ENCODE results near the gene ADAMTS1.

Gene ADAMTS1

GRCh38 chr21:26811482-26811881 is 33.7 kb downstream of the ADAMTS1 start:
- no peak for DNase-seq

- no peak for DNase-seq
Measured at GRCh38 chr21:26810676-26811415, 34.4 kb downstream of the ADAMTS1 start.

- DNase-seq: no peak
Measured at GRCh38 chr21:26810266-26810665, 34.9 kb downstream of the ADAMTS1 start.

GRCh38 chr21:26809745-26810144 is 35.5 kb downstream of the ADAMTS1 start:
- DNase-seq: no peak

GRCh38 chr21:26806801-26807295 is 38.4 kb downstream of the ADAMTS1 start:
- no peak for DNase-seq

- DNase-seq: no peak
Measured at GRCh38 chr21:26804895-26805609, 40.2 kb downstream of the ADAMTS1 start.

GRCh38 chr21:26801498-26801897 is 43.7 kb downstream of the ADAMTS1 start:
- peak; percentile 23 for DNase-seq

DNA sequence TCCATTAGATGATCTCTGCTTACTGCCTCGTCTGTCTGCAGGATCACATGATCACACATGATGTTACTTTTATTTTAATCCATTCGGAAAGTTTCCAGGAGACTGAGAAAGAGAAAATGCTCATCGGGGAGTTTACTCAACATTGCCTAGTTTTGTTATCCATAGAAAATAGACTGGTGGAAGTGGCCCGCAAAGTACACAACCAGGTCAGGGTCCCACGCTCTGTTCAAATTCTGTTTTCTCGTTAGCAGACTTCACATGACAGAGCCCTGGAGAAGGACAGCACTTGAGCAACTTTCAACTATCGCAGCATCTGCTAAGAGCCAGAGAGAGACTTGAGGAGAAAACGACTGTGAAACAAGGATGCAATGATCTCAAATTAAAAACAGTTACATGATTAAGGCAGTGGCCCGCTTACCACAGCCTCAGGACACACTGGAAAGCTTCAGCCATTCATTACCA is 44.2 kb downstream of the ADAMTS1 start:
- no peak for DNase-seq

DNA sequence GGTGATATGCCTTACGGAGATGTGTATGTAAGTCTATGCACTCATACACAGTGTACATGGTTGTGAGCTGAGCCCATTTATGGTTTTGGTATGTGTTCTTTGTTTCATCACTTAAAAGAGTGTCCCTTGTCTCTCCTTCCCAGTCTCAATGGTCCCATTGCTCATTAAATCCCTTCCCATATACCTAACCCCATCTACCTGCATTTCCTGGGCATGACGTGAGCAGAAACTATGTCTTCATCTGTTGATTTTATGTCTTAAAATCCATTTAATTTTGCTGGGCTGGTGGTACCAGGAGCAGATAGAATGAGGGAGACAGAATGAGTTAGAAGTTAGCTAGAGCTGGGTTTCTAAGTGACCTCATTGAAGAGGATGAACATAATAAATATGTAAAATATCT is 44.8 kb downstream of the ADAMTS1 start:
- no peak for DNase-seq

DNA sequence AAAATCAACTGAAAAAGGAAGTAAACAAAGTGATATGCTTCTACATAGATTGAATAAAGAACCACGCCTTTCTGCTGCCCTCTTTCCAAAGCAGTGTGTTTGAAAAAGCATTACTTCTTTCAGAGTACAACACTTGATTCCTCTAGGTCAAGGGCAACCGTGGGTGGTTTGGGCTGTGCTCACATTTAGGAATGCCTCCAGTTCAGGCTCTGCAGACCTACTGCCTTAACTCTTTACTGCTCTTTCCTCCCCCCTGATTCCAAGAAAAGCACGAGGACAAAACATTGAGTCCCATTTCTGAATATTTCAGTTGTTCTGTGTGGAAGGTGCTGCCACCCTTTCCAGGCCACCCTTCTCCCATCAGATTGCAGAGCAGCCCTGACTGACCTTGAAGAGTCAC is 45.2 kb downstream of the ADAMTS1 start:
- DNase-seq: no peak

- no peak for DNase-seq
Measured at GRCh38 chr21:26798856-26799751, 46.1 kb downstream of the ADAMTS1 start.

DNA sequence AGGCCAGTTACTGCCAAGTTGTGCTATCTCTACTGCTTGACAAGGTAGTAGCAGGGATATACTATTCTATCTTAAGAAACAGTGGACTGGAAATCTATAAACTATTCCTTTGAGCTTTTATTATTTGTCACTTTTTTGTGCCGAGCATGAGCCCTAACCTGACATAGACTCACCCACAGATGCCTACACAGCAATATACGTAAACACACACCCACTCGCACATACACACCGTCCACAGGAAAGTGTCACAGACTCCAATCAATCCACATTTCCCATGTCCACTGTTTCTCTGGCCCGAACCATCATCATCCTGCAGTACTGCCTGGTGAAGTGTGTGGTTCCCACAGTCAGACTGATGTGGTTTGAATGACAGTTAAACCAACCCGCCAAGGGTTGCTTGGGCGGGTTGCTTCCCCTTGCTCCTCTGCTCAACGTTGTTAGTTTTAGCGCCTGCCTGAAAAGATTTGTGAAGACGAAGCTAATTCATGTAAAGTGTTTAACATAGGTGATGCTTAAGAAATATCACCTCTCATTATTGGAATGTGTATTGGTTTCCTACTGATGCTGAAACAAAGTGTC is 47.2 kb downstream of the ADAMTS1 start:
- no peak for DNase-seq

GRCh38 chr21:26795866-26796329 is 49.3 kb downstream of the ADAMTS1 start:
- peak; percentile 86 for DNase-seq

GRCh38 chr21:26795412-26795805 is 49.8 kb downstream of the ADAMTS1 start:
- DNase-seq: no peak

DNA sequence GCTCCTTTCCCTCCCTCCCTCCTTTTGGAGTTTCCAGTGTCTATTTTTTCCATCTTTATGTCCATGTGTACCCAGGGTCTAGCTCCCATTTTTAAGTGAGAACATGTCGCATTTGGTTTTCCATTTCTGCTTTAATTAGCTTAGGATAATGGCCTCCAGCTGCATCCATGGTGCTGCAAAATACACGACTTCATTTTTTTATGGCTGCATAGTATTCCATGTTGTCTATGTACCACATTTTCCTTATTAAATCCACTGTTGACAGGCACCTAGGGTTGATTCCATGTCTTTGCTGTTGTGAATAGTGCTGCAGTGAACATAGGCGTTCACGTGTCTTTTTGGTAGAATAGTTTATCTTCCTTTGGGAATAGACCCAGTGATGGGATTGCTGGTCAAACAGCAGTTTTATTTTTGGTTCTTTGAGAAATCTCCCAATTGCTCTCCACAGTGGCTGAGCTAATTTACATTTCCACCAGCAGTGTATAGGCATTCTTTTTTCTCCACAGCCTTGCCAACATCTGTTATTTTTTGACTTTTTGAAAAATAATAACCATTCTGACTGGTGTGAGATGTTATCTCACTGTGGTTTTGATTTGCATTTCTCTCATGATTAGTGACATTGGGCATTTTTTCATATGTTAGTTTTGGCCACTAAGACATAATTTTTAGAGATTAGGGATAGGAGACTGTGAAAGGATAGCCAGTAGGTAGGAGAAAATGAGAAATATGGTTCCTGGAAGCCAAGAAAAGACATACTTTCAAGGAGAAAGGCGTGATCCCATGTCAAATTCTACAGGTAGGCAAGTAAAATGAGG is 50.4 kb downstream of the ADAMTS1 start:
- no peak for DNase-seq

- DNase-seq: no peak
Measured at GRCh38 chr21:26790296-26790695, 54.9 kb downstream of the ADAMTS1 start.

DNA sequence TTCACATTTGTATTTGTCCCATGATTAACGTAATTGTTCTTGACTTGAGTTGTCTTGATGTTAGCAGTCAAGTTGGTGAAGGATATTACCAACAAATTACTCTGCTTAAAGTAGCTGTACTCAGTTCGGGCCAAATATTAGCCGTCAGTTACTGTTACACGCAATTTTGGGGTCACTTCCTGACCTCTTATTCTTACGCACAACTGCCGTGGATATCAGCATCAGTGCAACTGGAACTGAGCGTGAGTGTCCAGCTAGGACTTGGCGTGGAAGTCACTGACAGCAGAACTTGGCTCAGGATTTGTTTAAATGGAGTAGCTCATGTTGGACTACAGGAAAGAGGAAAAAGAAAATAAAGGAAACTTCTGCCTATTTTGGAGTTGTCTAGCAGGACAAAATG is 56.4 kb downstream of the ADAMTS1 start:
- DNase-seq: no peak
